ENCODE data around the gene PTPN22. TPM values are rescaled to one million over a fixed set of nuclear protein-coding genes. Genes with fewer than 3 reads are reported as not detected.

PTPN22 gene
- total and polyA plus RNA-seq, 5 donors from 2014 or later = 49.1 to 93.4 (median 58.5) TPM

GRCh38 chr1:113788802-113789201 lies 82.7 kb downstream of the PTPN22 start:
- Histone ChIP-seq H3K27ac (ENCODE audit: insufficient read depth, low read length, poor library complexity, severe bottlenecking) (no peak overlapping the region), H3K27me3 (ENCODE audit: control insufficient read depth, insufficient read depth, low read length) (no peaks in the 10 kb centered on the region), H3K4me1 (ENCODE audit: control insufficient read depth, insufficient read depth, low read length, poor library complexity, severe bottlenecking) (peaks cover 65% of the 10 kb centered on the region), H3K4me3 (ENCODE audit: low read depth, low read length) (no peak overlapping the region), H3K36me3 (ENCODE audit: control insufficient read depth, insufficient read depth, low read length) (peaks cover 10% of the 10 kb centered on the region), H3K9me3 (ENCODE audit: control insufficient read depth in 2 of 2, low read length in 2 of 2) (no peaks in the 10 kb centered on the region)
- no peak overlapping the region for H3K4me3 Mint-ChIP-seq
- H3K4me1 Mint-ChIP-seq = peaks cover 60 to 79% (median 65%) of the 10 kb centered on the region in 4 donors
- H3K9me3 Mint-ChIP-seq = peaks cover 0 to 3% (median 0%) of the 10 kb centered on the region in 7 donors
- no peaks in the 10 kb centered on the region for H3K27me3 Mint-ChIP-seq
- DNase-seq (no peak), ATAC-seq (ENCODE audit: low read depth in 2 of 2) (no peak)
- H3K27ac Mint-ChIP-seq = peak overlapping the region; percentile 23 to 83 (median 62)
- peaks cover 18% of the 10 kb centered on the region for H3K36me3 Mint-ChIP-seq

- H3K27me3 Mint-ChIP-seq = no peaks in the 10 kb centered on the region
- no peak overlapping the region for H3K4me3 ChIP-seq (ENCODE audit: low read depth, low read length)
- peak overlapping the region in 2 of 3 donors; percentile 42 to 92 for H3K27ac Mint-ChIP-seq
- no peaks in the 10 kb centered on the region for H3K27me3 ChIP-seq (ENCODE audit: control insufficient read depth, insufficient read depth, low read length)
- DNase-seq = no peak
- ATAC-seq (ENCODE audit: low read depth in 2 of 2) = no peak
- H3K4me3 Mint-ChIP-seq = no peak overlapping the region
- H3K4me1 ChIP-seq (ENCODE audit: control insufficient read depth, insufficient read depth, low read length, poor library complexity, severe bottlenecking) = peaks cover 65% of the 10 kb centered on the region
- H3K9me3 Mint-ChIP-seq = peaks cover 0 to 3% (median 0%) of the 10 kb centered on the region in 7 donors
- peaks cover 10% of the 10 kb centered on the region for H3K36me3 ChIP-seq (ENCODE audit: control insufficient read depth, insufficient read depth, low read length)
- H3K4me1 Mint-ChIP-seq = peaks cover 53 to 70% (median 68%) of the 10 kb centered on the region in 4 donors
- H3K36me3 Mint-ChIP-seq = peaks cover 17% of the 10 kb centered on the region
- peak overlapping the region; percentile 2 for H3K27ac ChIP-seq (ENCODE audit: insufficient read depth, low read length, poor library complexity, severe bottlenecking)
- H3K9me3 ChIP-seq (ENCODE audit: control insufficient read depth in 2 of 2, low read length in 2 of 2) = no peaks in the 10 kb centered on the region
Measured at GRCh38 chr1:113787663-113788062, 83.8 kb downstream of the PTPN22 start.

DNA sequence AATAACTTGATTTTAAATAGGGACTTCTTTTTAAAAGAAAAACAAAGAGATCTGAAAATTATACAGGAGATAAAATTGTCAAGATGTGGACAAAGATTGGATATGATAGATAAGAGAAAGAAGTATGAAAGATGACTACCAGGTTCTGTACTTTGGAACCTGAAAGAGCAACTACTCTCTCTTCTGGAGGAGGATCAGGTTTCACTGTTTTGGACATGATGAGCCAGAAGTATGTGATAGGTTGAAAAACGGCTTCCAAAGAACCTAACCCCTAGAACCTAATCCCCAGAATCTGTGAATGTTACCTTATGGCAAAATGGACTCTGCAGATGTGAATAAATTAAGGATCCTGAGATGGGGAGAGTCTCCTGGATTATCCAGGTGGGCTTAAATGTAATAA lies 85.4 kb downstream of the PTPN22 start:
- Histone ChIP-seq H3K36me3 (ENCODE audit: control insufficient read depth, insufficient read depth, low read length) (peaks cover 10% of the 10 kb centered on the region), H3K9me3 (ENCODE audit: control insufficient read depth in 2 of 2, low read length in 2 of 2) (no peaks in the 10 kb centered on the region), H3K27me3 (ENCODE audit: control insufficient read depth, insufficient read depth, low read length) (no peaks in the 10 kb centered on the region), H3K4me3 (ENCODE audit: low read depth, low read length) (no peak overlapping the region), H3K27ac (ENCODE audit: insufficient read depth, low read length, poor library complexity, severe bottlenecking) (peak overlapping the region; percentile 88), H3K4me1 (ENCODE audit: control insufficient read depth, insufficient read depth, low read length, poor library complexity, severe bottlenecking) (peaks cover 75% of the 10 kb centered on the region)
- Mint-ChIP-seq H3K36me3 (peaks cover 14% of the 10 kb centered on the region), H3K27ac (peak overlapping the region; percentile 76 to 96 (median 84)), H3K27me3 (no peaks in the 10 kb centered on the region), H3K4me1 (peaks cover 48 to 60% (median 57%) of the 10 kb centered on the region in 4 donors), H3K4me3 (peak overlapping the region in 2 of 4 donors; percentile 2 to 42), H3K9me3 (peaks cover 0 to 3% (median 0%) of the 10 kb centered on the region in 7 donors)
- DNase-seq = no peak
- ATAC-seq (ENCODE audit: low read depth in 2 of 2) = no peak

DNA sequence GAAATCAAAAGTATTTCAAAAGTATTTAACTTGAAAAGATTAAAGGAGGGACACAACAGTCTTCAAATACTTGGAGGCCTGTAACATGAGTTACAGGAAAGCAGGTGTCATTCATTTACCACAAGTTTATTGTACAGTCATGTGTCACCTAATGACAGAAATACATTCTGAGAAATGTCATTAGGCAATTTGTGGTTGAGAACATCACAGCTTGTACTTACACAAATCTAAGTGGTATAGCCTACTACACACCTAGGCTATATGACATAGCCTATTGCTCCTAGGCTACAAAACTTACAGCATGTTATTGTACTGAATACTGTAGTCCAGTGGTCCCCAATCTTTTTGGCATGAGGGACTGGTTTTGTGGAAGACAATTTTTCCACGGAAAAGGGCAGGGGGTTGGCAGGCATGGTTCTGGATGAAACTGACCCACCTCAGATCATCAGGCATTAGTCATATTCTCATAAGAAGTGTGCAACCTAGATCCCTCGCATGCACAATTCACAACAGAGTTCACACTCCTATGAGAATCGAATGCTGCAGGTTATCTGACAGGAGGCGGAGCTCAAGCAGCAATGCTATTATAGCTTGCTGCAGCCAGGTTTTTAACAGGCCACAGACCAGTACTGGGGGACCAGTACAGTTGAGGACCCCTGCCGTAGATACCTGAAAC lies 87.3 kb downstream of the PTPN22 start:
- Mint-ChIP-seq H3K27me3 (no peaks in the 10 kb centered on the region), H3K27ac (peak overlapping the region in 1 of 3 donors; percentile 91), H3K9me3 (no peaks in the 10 kb centered on the region), H3K36me3 (peaks cover 9% of the 10 kb centered on the region), H3K4me1 (peaks cover 31 to 45% (median 42%) of the 10 kb centered on the region in 4 donors), H3K4me3 (peak overlapping the region; percentile 51 to 84 (median 66))
- Histone ChIP-seq H3K9me3 (ENCODE audit: control insufficient read depth in 2 of 2, low read length in 2 of 2) (no peaks in the 10 kb centered on the region), H3K27me3 (ENCODE audit: control insufficient read depth, insufficient read depth, low read length) (no peaks in the 10 kb centered on the region), H3K27ac (ENCODE audit: insufficient read depth, low read length, poor library complexity, severe bottlenecking) (peak overlapping the region; percentile 88), H3K4me1 (ENCODE audit: control insufficient read depth, insufficient read depth, low read length, poor library complexity, severe bottlenecking) (peaks cover 89% of the 10 kb centered on the region), H3K4me3 (ENCODE audit: low read depth, low read length) (peak overlapping the region; percentile 65), H3K36me3 (ENCODE audit: control insufficient read depth, insufficient read depth, low read length) (peaks cover 4% of the 10 kb centered on the region)
- peak in 2 of 3 donors; percentile 65 to 90 for DNase-seq
- ATAC-seq (ENCODE audit: low read depth in 2 of 2) = peak; percentile 73 to 75

DNA sequence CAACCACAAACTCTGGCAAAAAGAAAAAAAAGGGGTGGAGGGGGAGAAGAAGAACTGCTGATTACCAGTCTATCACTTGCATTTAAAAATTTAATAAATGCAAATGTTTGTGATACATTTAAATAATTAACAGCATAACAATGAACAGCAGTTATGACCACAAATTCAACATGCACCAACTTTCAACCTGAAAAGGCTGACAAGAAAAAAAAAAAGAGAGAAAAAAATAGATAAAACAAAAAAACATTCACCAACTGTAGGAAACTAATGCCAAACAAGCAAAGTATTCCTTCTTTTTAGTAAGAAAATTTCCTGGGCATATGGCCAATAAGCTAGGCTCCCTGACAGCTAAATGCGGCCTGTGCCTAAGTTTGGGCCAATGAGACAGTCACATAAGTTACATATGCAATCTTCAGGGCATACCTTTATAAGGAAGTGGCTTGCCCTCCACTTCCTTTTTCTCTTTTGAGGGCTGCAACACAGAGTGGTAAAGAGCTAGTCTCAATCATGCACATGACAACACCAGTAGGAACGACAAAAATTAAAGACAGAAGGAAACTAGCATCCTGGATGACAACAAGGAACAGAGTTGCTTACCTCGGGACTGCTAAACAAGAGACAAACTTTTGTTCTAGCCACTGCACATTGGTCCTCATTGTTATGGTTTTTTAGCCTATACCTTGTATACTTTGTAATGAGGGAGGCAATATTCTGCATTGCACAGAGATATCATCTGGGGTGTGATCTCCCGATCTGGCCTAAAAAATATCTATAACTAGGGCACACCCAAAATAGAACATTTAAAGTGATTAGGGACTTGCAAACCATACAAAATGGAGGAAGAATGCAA lies 88.0 kb downstream of the PTPN22 start:
- H3K4me1 ChIP-seq (ENCODE audit: control insufficient read depth, insufficient read depth, low read length, poor library complexity, severe bottlenecking) = peaks cover 91% of the 10 kb centered on the region
- no peaks in the 10 kb centered on the region for H3K36me3 ChIP-seq (ENCODE audit: control insufficient read depth, insufficient read depth, low read length)
- no peaks in the 10 kb centered on the region for H3K27me3 ChIP-seq (ENCODE audit: control insufficient read depth, insufficient read depth, low read length)
- Mint-ChIP-seq H3K4me3 (peak overlapping the region; percentile 51 to 84 (median 66)), H3K4me1 (peaks cover 30 to 48% (median 42%) of the 10 kb centered on the region in 4 donors), H3K9me3 (peaks cover 0 to 3% (median 0%) of the 10 kb centered on the region in 7 donors), H3K36me3 (peaks cover 10% of the 10 kb centered on the region), H3K27ac (peak overlapping the region in 1 of 3 donors; percentile 91), H3K27me3 (no peaks in the 10 kb centered on the region)
- DNase-seq (peak; percentile 42 to 88 (median 75)), ATAC-seq (ENCODE audit: low read depth in 2 of 2) (peak; percentile 83 to 86)
- H3K9me3 ChIP-seq (ENCODE audit: control insufficient read depth in 2 of 2, low read length in 2 of 2) = no peaks in the 10 kb centered on the region
- peak overlapping the region; percentile 88 for H3K27ac ChIP-seq (ENCODE audit: insufficient read depth, low read length, poor library complexity, severe bottlenecking)
- H3K4me3 ChIP-seq (ENCODE audit: low read depth, low read length) = peak overlapping the region; percentile 65

GRCh38 chr1:113782406-113782805 lies 89.1 kb downstream of the PTPN22 start:
- Mint-ChIP-seq H3K36me3 (peaks cover 11% of the 10 kb centered on the region), H3K27ac (no peak overlapping the region), H3K4me1 (peaks cover 20 to 41% (median 34%) of the 10 kb centered on the region in 4 donors), H3K9me3 (peaks cover 0 to 4% (median 0%) of the 10 kb centered on the region in 7 donors), H3K27me3 (no peaks in the 10 kb centered on the region), H3K4me3 (no peak overlapping the region)
- Histone ChIP-seq H3K27me3 (ENCODE audit: control insufficient read depth, insufficient read depth, low read length) (no peaks in the 10 kb centered on the region), H3K36me3 (ENCODE audit: control insufficient read depth, insufficient read depth, low read length) (peaks cover under 1% of the 10 kb centered on the region), H3K9me3 (ENCODE audit: control insufficient read depth in 2 of 2, low read length in 2 of 2) (no peaks in the 10 kb centered on the region), H3K4me1 (ENCODE audit: control insufficient read depth, insufficient read depth, low read length, poor library complexity, severe bottlenecking) (peaks cover 83% of the 10 kb centered on the region), H3K4me3 (ENCODE audit: low read depth, low read length) (peak overlapping the region; percentile 65), H3K27ac (ENCODE audit: insufficient read depth, low read length, poor library complexity, severe bottlenecking) (peak overlapping the region; percentile 88)
- ATAC-seq (ENCODE audit: low read depth in 2 of 2) = no peak
- DNase-seq = no peak

- no peaks in the 10 kb centered on the region for H3K9me3 ChIP-seq (ENCODE audit: control insufficient read depth in 2 of 2, low read length in 2 of 2)
- H3K27me3 ChIP-seq (ENCODE audit: control insufficient read depth, insufficient read depth, low read length) = no peaks in the 10 kb centered on the region
- Mint-ChIP-seq H3K27ac (no peak overlapping the region), H3K36me3 (peaks cover 15% of the 10 kb centered on the region), H3K27me3 (no peaks in the 10 kb centered on the region), H3K9me3 (peaks cover 0 to 4% (median 0%) of the 10 kb centered on the region in 7 donors), H3K4me1 (peaks cover 5 to 32% (median 23%) of the 10 kb centered on the region in 4 donors), H3K4me3 (no peak overlapping the region)
- DNase-seq (peak in 2 of 3 donors; percentile 33 to 77), ATAC-seq (ENCODE audit: low read depth in 2 of 2) (peak in 1 of 2 donors; percentile 8)
- peaks cover 17% of the 10 kb centered on the region for H3K36me3 ChIP-seq (ENCODE audit: control insufficient read depth, insufficient read depth, low read length)
- peak overlapping the region; percentile 65 for H3K4me3 ChIP-seq (ENCODE audit: low read depth, low read length)
- peaks cover 71% of the 10 kb centered on the region for H3K4me1 ChIP-seq (ENCODE audit: control insufficient read depth, insufficient read depth, low read length, poor library complexity, severe bottlenecking)
- H3K27ac ChIP-seq (ENCODE audit: insufficient read depth, low read length, poor library complexity, severe bottlenecking) = peak overlapping the region; percentile 88
Measured at GRCh38 chr1:113780374-113781146, 91.0 kb downstream of the PTPN22 start.
